Endometrium (tissue), 2 donors: ENCODE results near the gene NEURL3.
"Not testable (repeated sequence)": the region's sequence is repeated elsewhere in the genome, so short reads cannot be mapped to it uniquely, and the experiment has no call there.

Experiments
- FAIRE-seq: peaks from 2 replicates; lab custom pipeline; 2012; peaks lifted over from hg19 to GRCh38; lab: Jason Lieb, UNC
- donor health status: control.
- donor health status: control.

Gene NEURL3

GRCh38 chr2:96505231-96505889, at the start of gene NEURL3:
Gene NEURL3, minus strand, starts transcription at chr2:96505357. Its CDS starts 71 bp downstream, at chr2:96505286.
- no peak for FAIRE-seq

GRCh38 chr2:96554293-96555145, 49.4 kb upstream of the NEURL3 start:
- no peak for FAIRE-seq

GRCh38 chr2:96553957-96554292, 48.8 kb upstream of the NEURL3 start:
- not testable (repeated sequence) for FAIRE-seq

- no peak for FAIRE-seq
These were observed 48.2 kb upstream of the NEURL3 start for GRCh38 chr2:96553176-96553956.

GRCh38 chr2:96552315-96553175, 47.4 kb upstream of the NEURL3 start:
- FAIRE-seq = no peak

- FAIRE-seq = no peak
These were observed 46.6 kb upstream of the NEURL3 start for GRCh38 chr2:96551605-96552314.

GRCh38 chr2:96550787-96551604, 45.8 kb upstream of the NEURL3 start:
- FAIRE-seq = no peak

GRCh38 chr2:96549967-96550786, 45.0 kb upstream of the NEURL3 start:
- no peak for FAIRE-seq

- FAIRE-seq = no peak
These were observed 44.3 kb upstream of the NEURL3 start for GRCh38 chr2:96549466-96549785.

GRCh38 chr2:96548558-96549465, 43.7 kb upstream of the NEURL3 start:
- FAIRE-seq = no peak

- no peak for FAIRE-seq
These were observed 42.6 kb upstream of the NEURL3 start for GRCh38 chr2:96547731-96548171.

- FAIRE-seq = no peak
These were observed 42.1 kb upstream of the NEURL3 start for GRCh38 chr2:96547203-96547641.

GRCh38 chr2:96546797-96547196, 41.6 kb upstream of the NEURL3 start:
- no peak for FAIRE-seq

GRCh38 chr2:96546321-96546720, 41.2 kb upstream of the NEURL3 start:
- FAIRE-seq = no peak

GRCh38 chr2:96542357-96542977, 37.3 kb upstream of the NEURL3 start:
- no peak for FAIRE-seq

GRCh38 chr2:96541398-96542152, 36.4 kb upstream of the NEURL3 start:
- FAIRE-seq = peak; percentile 94

GRCh38 chr2:96540136-96540535, 35.0 kb upstream of the NEURL3 start:
- no peak for FAIRE-seq
